Testis (tissue), 3 donors: Measurements from ENCODE around the gene STRN. TPM values are rescaled to one million over a fixed set of nuclear protein-coding genes. Genes with fewer than 3 reads are reported as not detected.
"Not testable (repeated sequence)": the region's sequence is repeated elsewhere in the genome, so short reads cannot be mapped to it uniquely, and the experiment has no call there.

Source experiments
- DNase-seq: peaks from one replicate; pipeline ENCODE4 v3.0.0-alpha.2; 2019
- H3K27ac ChIP-seq, 2 donors: fragments of 200-600 bp; sonication (generic); one replicate each; pipeline ENCODE4 v1.5.1; 2019
- H3K27me3 ChIP-seq: fragments of 200-600 bp; sonication (generic); one replicate; pipeline ENCODE4 v1.5.1; 2019
- H3K36me3 ChIP-seq: fragments of 200-600 bp; sonication (generic); one replicate; pipeline ENCODE4 v1.5.1; 2017; ENCODE audit warnings: low read depth; ENCODE audit errors: missing control alignments
- H3K4me1 ChIP-seq: fragments of 200-600 bp; sonication (generic); one replicate; pipeline ENCODE4 v1.5.1; 2019
- H3K4me3 ChIP-seq, 2 donors: fragments of 200-600 bp; sonication (generic); one replicate each; pipeline ENCODE4 v1.5.1; 2017 to 2019
- H3K9me3 ChIP-seq: fragments of 200-600 bp; sonication (generic); one replicate; pipeline ENCODE4 v1.5.1; 2017
- POLR2A ChIP-seq: fragments of 450-650 bp; IDR thresholded peaks from one replicate; pipeline ENCODE4 v1.6.1; 2017; ENCODE audit warnings: antibody characterized with exemption, mild to moderate bottlenecking, moderate library complexity
- WGBS, 2 donors: methylation state at CpG; one replicate each; pipeline ENCODE4 v1.1.5; 2018; 5-methylcytosine and 5-hydroxymethylcytosine counted together
- intact Hi-C: fragments of 100-400 bp; cut with DNase I; formaldehyde crosslinking; loops from one replicate; pipeline ENCODE4 v1.15.1; 2023; ENCODE audit warnings: low total_unique reads
- polyA plus RNA-seq: library from polyadenylated mRNA; stranded (reverse); fragments of 350-450 nt; fragmentation: Illumina TruSeq; extraction: RNeasy Lipid Tissue Mini Kit (QIAGEN cat#74804); gene quantifications from one replicate; pipeline ENCODE4 v1.2.3, GENCODE V29; 2014; ENCODE audit warnings: low read depth, low replicate concordance; ENCODE audit not compliant: insufficient read depth
- total RNA-seq, 2 donors: library from RNA; depleted of rRNA; stranded (reverse); fragments of >200 nt; gene quantifications; one replicate each; pipeline ENCODE4 v1.2.3, GENCODE V29; 2016
- TF ChIP-seq, protein P1 (sequence below), 3 experiments: fragments of 450-650 bp in 2 of 3; fragments of 200-600 bp in 1 of 3; sonication (generic) in 1 of 3; IDR thresholded peaks; one replicate each; pipeline ENCODE4 v1.5.1; 2016 to 2019; ENCODE audit warnings: antibody characterized with exemption in 3 of 3, mild to moderate bottlenecking in 2 of 3, moderate library complexity in 1 of 3

The STRN gene
- total and polyA plus RNA-seq, 3 donors from 2014 or later: 13.9 to 37.1 (median 34.8) TPM

GRCh38 chr2:36941867-36942266, 24.5 kb downstream of the STRN start:
- Histone ChIP-seq H3K4me3 (no peak overlapping the region), H3K9me3 (no peaks in the 10 kb centered on the region), H3K36me3 (no peaks in the 10 kb centered on the region), H3K4me1 (peaks cover 4% of the 10 kb centered on the region), H3K27ac (peak overlapping the region in 1 of 2 donors; percentile 1), H3K27me3 (no peaks in the 10 kb centered on the region)
- 75% methylated on average over 4 of the region's 4 CpGs for WGBS, 2 donors
- no peak for DNase-seq
- TF ChIP-seq POLR2A: no peak
- TF ChIP-seq, protein P1, sequence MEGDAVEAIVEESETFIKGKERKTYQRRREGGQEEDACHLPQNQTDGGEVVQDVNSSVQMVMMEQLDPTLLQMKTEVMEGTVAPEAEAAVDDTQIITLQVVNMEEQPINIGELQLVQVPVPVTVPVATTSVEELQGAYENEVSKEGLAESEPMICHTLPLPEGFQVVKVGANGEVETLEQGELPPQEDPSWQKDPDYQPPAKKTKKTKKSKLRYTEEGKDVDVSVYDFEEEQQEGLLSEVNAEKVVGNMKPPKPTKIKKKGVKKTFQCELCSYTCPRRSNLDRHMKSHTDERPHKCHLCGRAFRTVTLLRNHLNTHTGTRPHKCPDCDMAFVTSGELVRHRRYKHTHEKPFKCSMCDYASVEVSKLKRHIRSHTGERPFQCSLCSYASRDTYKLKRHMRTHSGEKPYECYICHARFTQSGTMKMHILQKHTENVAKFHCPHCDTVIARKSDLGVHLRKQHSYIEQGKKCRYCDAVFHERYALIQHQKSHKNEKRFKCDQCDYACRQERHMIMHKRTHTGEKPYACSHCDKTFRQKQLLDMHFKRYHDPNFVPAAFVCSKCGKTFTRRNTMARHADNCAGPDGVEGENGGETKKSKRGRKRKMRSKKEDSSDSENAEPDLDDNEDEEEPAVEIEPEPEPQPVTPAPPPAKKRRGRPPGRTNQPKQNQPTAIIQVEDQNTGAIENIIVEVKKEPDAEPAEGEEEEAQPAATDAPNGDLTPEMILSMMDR (IDR thresholded peaks at IDR 0.05): no peak
- intact Hi-C loops: no loop called here

- DNase-seq, H3K27ac ChIP-seq, H3K36me3 ChIP-seq, H3K4me1 ChIP-seq, H3K27me3 ChIP-seq, intact Hi-C loops, H3K9me3 ChIP-seq, H3K4me3 ChIP-seq: not testable (repeated sequence)
Measured at GRCh38 chr2:36936526-36936925, 29.8 kb downstream of the STRN start.

GRCh38 chr2:36931688-36932087, 34.6 kb downstream of the STRN start:
- H3K4me1 ChIP-seq, H3K36me3 ChIP-seq, DNase-seq, H3K9me3 ChIP-seq, H3K27ac ChIP-seq, H3K4me3 ChIP-seq, intact Hi-C loops, H3K27me3 ChIP-seq: not testable (repeated sequence)
- WGBS, 2 donors: 93 to 96% methylated on average over 6 of the region's 6 CpGs

GRCh38 chr2:36930787-36931410, 35.4 kb downstream of the STRN start:
- WGBS, 2 donors: 74 to 78% methylated on average over 7 of the region's 7 CpGs

DNA sequence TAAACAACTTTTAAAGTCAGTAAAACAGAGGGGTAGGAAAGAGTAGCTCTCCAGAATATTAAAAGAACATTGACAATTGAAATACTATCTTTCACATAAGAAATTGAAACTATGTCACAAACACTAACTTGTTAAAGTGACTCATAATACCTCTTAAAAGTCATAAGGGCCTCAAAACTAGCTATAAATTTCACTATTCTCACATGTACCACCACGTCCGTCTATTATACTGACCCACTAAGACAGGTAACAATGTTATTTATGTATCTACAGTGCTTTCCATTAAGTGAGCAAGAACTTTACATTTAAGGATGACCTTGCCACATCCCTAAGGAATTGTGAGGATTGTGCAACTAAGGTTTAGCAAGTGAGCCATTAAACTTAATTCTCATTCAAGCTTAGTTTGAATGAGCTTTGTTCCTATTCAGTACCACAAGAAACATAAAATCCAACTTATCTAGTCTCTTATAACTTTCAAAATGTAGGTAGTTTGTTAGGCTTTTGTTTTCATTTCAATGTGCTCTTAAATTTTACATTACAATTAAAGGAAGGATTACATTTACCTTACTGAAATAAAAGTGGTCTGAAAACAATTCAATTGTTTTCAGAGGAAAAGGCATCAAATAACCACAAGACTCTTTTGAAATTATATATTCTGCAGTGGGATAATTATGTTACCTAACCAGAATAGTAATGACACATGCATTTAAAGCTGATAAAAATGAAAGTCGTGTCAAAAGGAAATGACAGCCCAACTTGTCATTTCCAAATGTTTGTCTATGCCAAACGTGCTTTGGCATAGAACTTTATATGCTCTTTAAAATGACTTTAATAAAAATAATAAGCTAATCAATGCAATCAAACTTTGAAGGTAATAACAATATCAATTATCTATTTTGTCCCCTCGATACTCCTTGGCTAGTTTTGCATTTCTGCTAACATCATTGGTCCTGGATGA, 39.9 kb downstream of the STRN start:
- H3K27ac ChIP-seq, H3K9me3 ChIP-seq, H3K4me1 ChIP-seq, H3K4me3 ChIP-seq, H3K27me3 ChIP-seq, intact Hi-C loops, H3K36me3 ChIP-seq, DNase-seq: not testable (repeated sequence)
- 62 to 64% methylated on average over 5 of the region's 5 CpGs for WGBS, 2 donors

More at GRCh38 chr2:36930787-36931410, 35.4 kb downstream of the STRN start:
- H3K36me3 ChIP-seq, H3K27me3 ChIP-seq, H3K9me3 ChIP-seq, H3K27ac ChIP-seq, H3K4me1 ChIP-seq, DNase-seq, intact Hi-C loops, H3K4me3 ChIP-seq: not testable (repeated sequence)

- WGBS, 2 donors: 97 to 98% methylated on average over 10 of the region's 10 CpGs
Measured at GRCh38 chr2:36922629-36923028, 43.7 kb downstream of the STRN start.

GRCh38 chr2:36921984-36922383, 44.4 kb downstream of the STRN start:
- no peak for DNase-seq
- no peak overlapping the region for H3K4me3 ChIP-seq
- H3K4me1 ChIP-seq: no peaks in the 10 kb centered on the region
- no peaks in the 10 kb centered on the region for H3K27me3 ChIP-seq
- H3K27ac ChIP-seq: no peak overlapping the region
- no peaks in the 10 kb centered on the region for H3K9me3 ChIP-seq
- H3K36me3 ChIP-seq: no peaks in the 10 kb centered on the region
- 74 to 89% methylated on average over 3 of the region's 3 CpGs for WGBS, 2 donors
- TF ChIP-seq, protein P1 (IDR thresholded peaks at IDR 0.05): no peak
- no peak for TF ChIP-seq POLR2A
- intact Hi-C loops: no loop called here

More at GRCh38 chr2:36922629-36923028, 43.7 kb downstream of the STRN start:
- H3K36me3 ChIP-seq, H3K4me3 ChIP-seq, intact Hi-C loops, H3K27ac ChIP-seq, H3K4me1 ChIP-seq, H3K9me3 ChIP-seq, H3K27me3 ChIP-seq, DNase-seq: not testable (repeated sequence)
